ENCODE measurements around the gene LRMDA. TPM values are rescaled to one million over a fixed set of nuclear protein-coding genes. Genes with fewer than 3 reads are reported as not detected.
A peak's percentile ranks its signal among the peaks of the same experiment; 100 is the strongest.

Gene LRMDA
- total RNA-seq, 1 experiment from 2014 or later = 1.2 TPM

DNA sequence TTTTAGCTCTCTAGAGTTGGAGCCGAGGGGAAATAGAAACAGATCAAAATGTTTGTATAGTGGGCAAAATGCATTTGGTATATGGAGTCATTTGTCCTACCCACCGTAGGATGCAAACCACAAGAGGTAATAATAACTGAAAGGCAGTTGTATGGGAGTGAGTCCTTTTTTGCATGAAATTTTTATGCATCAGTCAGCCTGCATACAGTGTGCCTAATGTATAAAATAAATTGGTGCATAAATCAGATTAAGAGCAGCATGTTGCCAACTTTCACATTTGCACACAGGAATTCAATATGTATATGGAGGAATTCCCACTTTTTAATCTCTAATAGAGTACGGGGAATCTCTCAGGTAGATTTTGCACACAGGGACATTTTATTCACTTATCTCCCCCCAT, 262.8 kb downstream of the LRMDA start:
- no TSS peak for BruUV-seq (replicated peaks)
- POLR2A ChIA-PET (ENCODE audit: unreplicated experiment) = no interaction called here
- Histone ChIP-seq H2AFZ (ENCODE audit: low read length) (no peak overlapping the region), H3K4me2 (ENCODE audit: low read length) (no peak overlapping the region), H3K4me3 (ENCODE audit: low read length) (no peak overlapping the region), H3K79me2 (ENCODE audit: low read length) (no peaks in the 10 kb centered on the region), H3K4me1 (ENCODE audit: insufficient read depth, low read length) (no peaks in the 10 kb centered on the region; the same call in 1 of the 2 replicates), H3K9me3 (ENCODE audit: low read length) (no peaks in the 10 kb centered on the region), H4K20me1 (ENCODE audit: low read length) (no peaks in the 10 kb centered on the region), H3K9me2 (replicated peaks; ENCODE audit: low read length) (no peaks in the 10 kb centered on the region), H3K36me3 (ENCODE audit: low read depth, low read length) (no peaks in the 10 kb centered on the region), H3K27me3 (ENCODE audit: low read length) (peaks cover 27% of the 10 kb centered on the region; the same call in 1 of the 2 replicates), H3K9ac (ENCODE audit: low read length) (no peak overlapping the region), H3K27ac (ENCODE audit: low read length) (no peak overlapping the region), H3F3A (ENCODE audit: low read length, unreplicated experiment) (no peaks in the 10 kb centered on the region)
- DNase-seq = no peak
- no peak for ATAC-seq
- TF ChIP-seq EZH2 (IDR thresholded peaks at IDR 0.05; ENCODE audit: low read length, unreplicated experiment) (no peak), EZH2phosphoT487 (IDR thresholded peaks at IDR 0.05; ENCODE audit: borderline replicate concordance, low read length) (no peak)
- TF ChIP-seq, protein P1, sequence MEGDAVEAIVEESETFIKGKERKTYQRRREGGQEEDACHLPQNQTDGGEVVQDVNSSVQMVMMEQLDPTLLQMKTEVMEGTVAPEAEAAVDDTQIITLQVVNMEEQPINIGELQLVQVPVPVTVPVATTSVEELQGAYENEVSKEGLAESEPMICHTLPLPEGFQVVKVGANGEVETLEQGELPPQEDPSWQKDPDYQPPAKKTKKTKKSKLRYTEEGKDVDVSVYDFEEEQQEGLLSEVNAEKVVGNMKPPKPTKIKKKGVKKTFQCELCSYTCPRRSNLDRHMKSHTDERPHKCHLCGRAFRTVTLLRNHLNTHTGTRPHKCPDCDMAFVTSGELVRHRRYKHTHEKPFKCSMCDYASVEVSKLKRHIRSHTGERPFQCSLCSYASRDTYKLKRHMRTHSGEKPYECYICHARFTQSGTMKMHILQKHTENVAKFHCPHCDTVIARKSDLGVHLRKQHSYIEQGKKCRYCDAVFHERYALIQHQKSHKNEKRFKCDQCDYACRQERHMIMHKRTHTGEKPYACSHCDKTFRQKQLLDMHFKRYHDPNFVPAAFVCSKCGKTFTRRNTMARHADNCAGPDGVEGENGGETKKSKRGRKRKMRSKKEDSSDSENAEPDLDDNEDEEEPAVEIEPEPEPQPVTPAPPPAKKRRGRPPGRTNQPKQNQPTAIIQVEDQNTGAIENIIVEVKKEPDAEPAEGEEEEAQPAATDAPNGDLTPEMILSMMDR (conservative IDR thresholded peaks at IDR 0.05; ENCODE audit: low read depth, low read length) = no peak
- CTCF ChIA-PET = no interaction called here
- intact Hi-C loops (cut with micrococcal nuclease) = no loop called here

DNA sequence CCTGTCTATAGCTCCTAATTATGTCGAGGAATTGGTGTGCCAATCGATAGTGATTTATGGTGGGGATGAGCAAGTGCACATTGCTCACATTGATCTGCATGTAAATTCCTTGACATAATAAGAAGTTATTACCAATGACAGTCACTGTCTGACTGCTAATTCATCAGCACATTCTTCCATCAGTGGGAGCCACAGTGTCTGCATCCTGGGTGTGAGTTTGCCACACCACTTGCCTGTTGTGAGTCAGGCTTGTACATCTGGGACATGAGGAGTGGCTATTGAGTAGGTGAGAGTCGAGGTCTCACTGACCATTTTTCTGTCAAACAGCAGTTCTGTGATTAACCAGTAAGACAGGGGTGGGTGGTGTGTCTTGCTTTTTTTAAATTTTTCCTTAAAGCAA, 263.4 kb downstream of the LRMDA start:
- no peaks in the 10 kb centered on the region for H3F3A ChIP-seq (ENCODE audit: low read length, unreplicated experiment)
- H2AFZ ChIP-seq (ENCODE audit: low read length) = no peak overlapping the region
- no peaks in the 10 kb centered on the region for H3K36me3 ChIP-seq (ENCODE audit: low read depth, low read length)
- intact Hi-C loops (cut with micrococcal nuclease) = no loop called here
- no peaks in the 10 kb centered on the region for H3K79me2 ChIP-seq (ENCODE audit: low read length)
- TF ChIP-seq, protein P1 (conservative IDR thresholded peaks at IDR 0.05; ENCODE audit: low read depth, low read length) = no peak
- TF ChIP-seq EZH2 (IDR thresholded peaks at IDR 0.05; ENCODE audit: low read length, unreplicated experiment) (no peak), EZH2phosphoT487 (IDR thresholded peaks at IDR 0.05; ENCODE audit: borderline replicate concordance, low read length) (no peak)
- H3K9me2 ChIP-seq (replicated peaks; ENCODE audit: low read length) = no peaks in the 10 kb centered on the region
- no peaks in the 10 kb centered on the region for H4K20me1 ChIP-seq (ENCODE audit: low read length)
- CTCF ChIA-PET = no interaction called here
- peaks cover 31% of the 10 kb centered on the region for H3K27me3 ChIP-seq (ENCODE audit: low read length)
- DNase-seq (no peak), ATAC-seq (0 out of 2 replicates have a peak, but pooled peaks have one; percentile 31)
- no peak overlapping the region for H3K4me2 ChIP-seq (ENCODE audit: low read length)
- POLR2A ChIA-PET (ENCODE audit: unreplicated experiment) = no interaction called here
- H3K4me3 ChIP-seq (ENCODE audit: low read length) = no peak overlapping the region
- BruUV-seq (replicated peaks) = no TSS peak
- no peak overlapping the region for H3K27ac ChIP-seq (ENCODE audit: low read length)
- no peaks in the 10 kb centered on the region for H3K9me3 ChIP-seq (ENCODE audit: low read length)
- no peak overlapping the region for H3K9ac ChIP-seq (ENCODE audit: low read length)
- H3K4me1 ChIP-seq (ENCODE audit: insufficient read depth, low read length) = no peaks in the 10 kb centered on the region

DNA sequence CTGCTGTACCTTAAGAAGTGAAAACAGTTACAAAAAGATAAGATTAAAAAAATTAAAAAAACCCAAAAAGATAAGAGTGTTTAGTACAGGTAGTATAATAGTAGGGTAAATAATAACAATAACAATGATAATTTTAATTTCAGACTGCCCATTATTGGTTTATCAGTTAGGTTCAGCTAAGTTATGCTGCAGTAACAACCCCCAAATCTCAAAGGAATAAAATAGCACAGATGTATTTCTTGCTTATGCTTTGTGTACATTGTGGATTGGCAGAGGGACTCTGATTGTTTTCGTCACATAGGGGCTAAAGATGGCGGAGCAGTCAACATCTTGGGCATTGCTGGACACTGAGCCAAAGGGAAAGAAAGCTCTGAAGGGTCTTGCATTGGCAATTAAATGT, 264.6 kb downstream of the LRMDA start:
- TF ChIP-seq EZH2phosphoT487 (IDR thresholded peaks at IDR 0.05; ENCODE audit: borderline replicate concordance, low read length) (no peak), EZH2 (IDR thresholded peaks at IDR 0.05; ENCODE audit: low read length, unreplicated experiment) (no peak)
- TF ChIP-seq, protein P1 (conservative IDR thresholded peaks at IDR 0.05; ENCODE audit: low read depth, low read length) = no peak
- intact Hi-C loops (cut with micrococcal nuclease) = no loop called here
- ChIA-PET CTCF (no interaction called here), POLR2A (ENCODE audit: unreplicated experiment) (no interaction called here)
- Histone ChIP-seq H3K9me3 (ENCODE audit: low read length) (no peaks in the 10 kb centered on the region), H3K79me2 (ENCODE audit: low read length) (no peaks in the 10 kb centered on the region), H3K27ac (ENCODE audit: low read length) (no peak overlapping the region), H3F3A (ENCODE audit: low read length, unreplicated experiment) (no peaks in the 10 kb centered on the region), H3K4me1 (ENCODE audit: insufficient read depth, low read length) (no peaks in the 10 kb centered on the region), H3K36me3 (ENCODE audit: low read depth, low read length) (no peaks in the 10 kb centered on the region), H3K9ac (ENCODE audit: low read length) (no peak overlapping the region), H3K4me2 (ENCODE audit: low read length) (no peak overlapping the region), H3K4me3 (ENCODE audit: low read length) (no peak overlapping the region), H2AFZ (ENCODE audit: low read length) (no peak overlapping the region), H3K27me3 (ENCODE audit: low read length) (peaks cover 33% of the 10 kb centered on the region), H4K20me1 (ENCODE audit: low read length) (no peaks in the 10 kb centered on the region), H3K9me2 (replicated peaks; ENCODE audit: low read length) (no peaks in the 10 kb centered on the region)
- no TSS peak for BruUV-seq (replicated peaks)
- ATAC-seq (no peak), DNase-seq (no peak)
